Loucy (cell line): ENCODE results near the gene TGM5.

Experiments
- H2AFZ ChIP-seq: fragments of 200-600 bp; sonication (generic); 2 replicates; pipeline ENCODE4 v1.6.0; 2016; ENCODE audit warnings: antibody characterized with exemption, mild to moderate bottlenecking, low read length, moderate library complexity
- H3F3A ChIP-seq: fragments of 200-600 bp; 2 replicates; pipeline ENCODE4 v1.6.0; 2016; ENCODE audit warnings: antibody characterized with exemption, low read depth, mild to moderate bottlenecking
- H3K27me3 ChIP-seq: fragments of 200-600 bp; sonication (generic); 2 replicates; pipeline ENCODE4 v1.6.1; 2014; ENCODE audit warnings: low read length, mild to moderate bottlenecking; ENCODE audit not compliant: insufficient read depth, poor library complexity, severe bottlenecking
- H3K36me3 ChIP-seq: fragments of 200-600 bp; sonication (generic); 2 replicates; pipeline ENCODE4 v1.6.1; 2016; ENCODE audit warnings: low read length; ENCODE audit not compliant: insufficient read depth
- H3K4me1 ChIP-seq: fragments of 200-600 bp; sonication (generic); 2 replicates; pipeline ENCODE4 v1.5.1; 2014; ENCODE audit warnings: low read length, mild to moderate bottlenecking; ENCODE audit not compliant: insufficient read depth, poor library complexity, severe bottlenecking
- H3K4me2 ChIP-seq: fragments of 200-600 bp; sonication (generic); 2 replicates; pipeline ENCODE4 v1.6.0; 2014; ENCODE audit warnings: antibody characterized with exemption, low read length, low read depth, mild to moderate bottlenecking; ENCODE audit not compliant: poor library complexity, severe bottlenecking
- H3K4me3 ChIP-seq: fragments of 200-600 bp; sonication (generic); 2 replicates; pipeline ENCODE4 v1.5.1; 2014; ENCODE audit warnings: low read length, mild to moderate bottlenecking, mixed read lengths; ENCODE audit not compliant: poor library complexity, severe bottlenecking
- H3K79me2 ChIP-seq: fragments of 200-600 bp; sonication (generic); 2 replicates; pipeline ENCODE4 v1.6.1; 2014; ENCODE audit warnings: low read length; ENCODE audit not compliant: insufficient read depth
- H3K9ac ChIP-seq: fragments of 200-600 bp; sonication (generic); 2 replicates; pipeline ENCODE4 v1.6.0; 2014; ENCODE audit warnings: mild to moderate bottlenecking, low read depth, low read length, moderate library complexity; ENCODE audit not compliant: poor library complexity, severe bottlenecking
- H3K9me2 ChIP-seq: fragments of 200-600 bp; sonication (generic); replicated peaks from 2 replicates; pipeline ENCODE4 v1.6.1; 2016; ENCODE audit warnings: low read depth, low read length, mixed read lengths
- H3K9me3 ChIP-seq: fragments of 200-600 bp; sonication (generic); 2 replicates; pipeline ENCODE4 v1.6.1; 2014; ENCODE audit warnings: mild to moderate bottlenecking, antibody characterized with exemption, low read length, low read depth; ENCODE audit not compliant: insufficient read depth
- H4K20me1 ChIP-seq: fragments of 200-600 bp; sonication (generic); 2 replicates; pipeline ENCODE4 v1.6.0; 2014; ENCODE audit warnings: antibody characterized with exemption, low read length, mild to moderate bottlenecking; ENCODE audit not compliant: insufficient read depth, poor library complexity, severe bottlenecking
- EZH2phosphoT487 ChIP-seq: fragments of 200-600 bp; IDR thresholded peaks from 2 replicates; pipeline ENCODE4 v1.6.1; 2018; ENCODE audit warnings: antibody characterized with exemption, mild to moderate bottlenecking, moderate library complexity, borderline replicate concordance
- TF ChIP-seq, protein P1 (sequence below): fragments of 200-600 bp; sonication (generic); conservative IDR thresholded peaks from 2 replicates; pipeline ENCODE4 v1.5.1; 2014; ENCODE audit warnings: mild to moderate bottlenecking, antibody characterized with exemption, low read length

The TGM5 gene

GRCh38 chr15:43241100-43241499 lies 25.6 kb downstream of the TGM5 start:
- Histone ChIP-seq H2AFZ (peak overlapping the region; percentile 7; the same call in 1 of the 2 replicates), H3K79me2 (peaks cover 33% of the 10 kb centered on the region), H3K36me3 (no peaks in the 10 kb centered on the region), H3K4me2 (no peak overlapping the region), H4K20me1 (no peaks in the 10 kb centered on the region), H3K9me2 (no peaks in the 10 kb centered on the region), H3K27me3 (no peaks in the 10 kb centered on the region), H3K4me1 (peaks cover 58% of the 10 kb centered on the region), H3K4me3 (no peak overlapping the region), H3K9ac (peak overlapping the region; percentile 8), H3F3A (0 out of 2 replicates have a peak, but pooled peaks cover 2% of the 10 kb centered on the region), H3K9me3 (no peaks in the 10 kb centered on the region)
- no peak for TF ChIP-seq EZH2phosphoT487

DNA sequence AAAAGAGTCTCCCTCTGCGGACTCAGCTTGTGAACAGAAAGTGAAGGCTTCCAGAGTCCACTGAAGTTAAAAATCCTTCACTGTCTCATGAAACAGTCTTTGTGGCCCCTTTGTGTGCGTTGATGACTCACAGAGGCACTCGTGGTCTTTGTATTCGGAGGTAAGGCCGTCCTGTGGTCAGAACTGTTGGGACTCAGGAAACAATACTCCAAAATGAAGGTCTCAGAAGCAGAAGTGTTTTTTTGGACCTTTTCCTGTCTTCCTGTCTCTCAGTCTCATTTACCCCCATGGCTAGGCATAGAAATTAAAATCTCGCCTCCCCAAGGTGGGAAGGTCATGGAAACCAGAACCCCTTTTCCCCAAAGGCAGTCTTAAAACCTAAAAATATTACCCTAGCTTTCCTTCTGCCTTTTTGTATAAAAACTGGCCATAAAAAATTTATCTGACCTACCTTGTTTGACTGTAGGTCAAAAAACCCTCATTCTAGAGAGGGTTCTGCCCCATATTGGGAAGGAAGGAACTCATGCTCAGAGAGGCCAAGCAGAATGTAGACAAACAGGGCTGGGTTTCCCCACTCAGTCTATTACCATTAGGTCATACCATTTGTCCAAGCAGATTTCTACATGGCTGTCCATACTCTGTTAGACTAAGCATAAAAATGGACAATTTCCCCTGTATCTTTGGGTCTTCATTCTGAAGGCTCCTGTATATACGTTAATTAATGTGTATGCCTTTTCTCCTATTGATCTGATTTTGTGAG lies 26.8 kb downstream of the TGM5 start:
- H3K4me1 ChIP-seq: peaks cover 67% of the 10 kb centered on the region
- H2AFZ ChIP-seq: peak overlapping the region; percentile 40
- H3K36me3 ChIP-seq: no peaks in the 10 kb centered on the region
- H3K9me3 ChIP-seq: no peaks in the 10 kb centered on the region
- 0 out of 2 replicates have a peak, but pooled peaks cover 2% of the 10 kb centered on the region for H3F3A ChIP-seq
- no peaks in the 10 kb centered on the region for H4K20me1 ChIP-seq
- H3K9ac ChIP-seq: peak overlapping the region; percentile 78
- peaks cover 37% of the 10 kb centered on the region for H3K79me2 ChIP-seq
- no peaks in the 10 kb centered on the region for H3K9me2 ChIP-seq
- peak overlapping the region; percentile 68 for H3K4me3 ChIP-seq
- peak overlapping the region; percentile 86 for H3K4me2 ChIP-seq
- TF ChIP-seq EZH2phosphoT487: no peak
- TF ChIP-seq, protein P1, sequence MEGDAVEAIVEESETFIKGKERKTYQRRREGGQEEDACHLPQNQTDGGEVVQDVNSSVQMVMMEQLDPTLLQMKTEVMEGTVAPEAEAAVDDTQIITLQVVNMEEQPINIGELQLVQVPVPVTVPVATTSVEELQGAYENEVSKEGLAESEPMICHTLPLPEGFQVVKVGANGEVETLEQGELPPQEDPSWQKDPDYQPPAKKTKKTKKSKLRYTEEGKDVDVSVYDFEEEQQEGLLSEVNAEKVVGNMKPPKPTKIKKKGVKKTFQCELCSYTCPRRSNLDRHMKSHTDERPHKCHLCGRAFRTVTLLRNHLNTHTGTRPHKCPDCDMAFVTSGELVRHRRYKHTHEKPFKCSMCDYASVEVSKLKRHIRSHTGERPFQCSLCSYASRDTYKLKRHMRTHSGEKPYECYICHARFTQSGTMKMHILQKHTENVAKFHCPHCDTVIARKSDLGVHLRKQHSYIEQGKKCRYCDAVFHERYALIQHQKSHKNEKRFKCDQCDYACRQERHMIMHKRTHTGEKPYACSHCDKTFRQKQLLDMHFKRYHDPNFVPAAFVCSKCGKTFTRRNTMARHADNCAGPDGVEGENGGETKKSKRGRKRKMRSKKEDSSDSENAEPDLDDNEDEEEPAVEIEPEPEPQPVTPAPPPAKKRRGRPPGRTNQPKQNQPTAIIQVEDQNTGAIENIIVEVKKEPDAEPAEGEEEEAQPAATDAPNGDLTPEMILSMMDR: no peak
- no peaks in the 10 kb centered on the region for H3K27me3 ChIP-seq

DNA sequence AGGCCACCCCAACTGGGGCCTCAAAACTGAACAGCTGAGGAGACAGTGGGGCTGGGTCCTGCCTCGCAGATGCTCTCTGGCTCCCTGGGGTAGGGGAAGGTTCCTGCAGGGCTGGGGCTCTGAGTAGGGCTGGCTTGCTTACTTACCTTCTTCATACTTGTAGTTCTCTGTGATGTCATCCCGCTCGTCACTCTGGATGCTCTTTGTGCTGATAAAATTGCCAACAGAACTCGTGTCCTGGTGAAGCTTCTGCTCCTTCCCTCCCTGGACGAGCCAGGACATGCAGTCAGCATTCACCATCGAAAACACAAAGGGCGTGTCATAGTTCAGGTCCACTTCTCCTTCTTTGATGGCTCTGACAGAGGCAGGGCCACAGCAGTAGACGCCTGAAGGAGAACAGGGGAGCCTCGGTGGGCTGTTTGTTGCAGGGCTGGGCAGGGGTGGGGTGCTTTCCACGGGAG lies 28.0 kb downstream of the TGM5 start:
- no peaks in the 10 kb centered on the region for H3K9me2 ChIP-seq
- H3K4me3 ChIP-seq: peak overlapping the region; percentile 68
- no peaks in the 10 kb centered on the region for H4K20me1 ChIP-seq
- no peaks in the 10 kb centered on the region for H3K9me3 ChIP-seq
- no peak overlapping the region for H2AFZ ChIP-seq
- H3K36me3 ChIP-seq: no peaks in the 10 kb centered on the region
- peaks cover 79% of the 10 kb centered on the region for H3K4me1 ChIP-seq
- peaks cover 37% of the 10 kb centered on the region for H3K79me2 ChIP-seq
- H3K4me2 ChIP-seq: peak overlapping the region; percentile 86
- TF ChIP-seq, protein P1: no peak
- no peak for TF ChIP-seq EZH2phosphoT487
- no peaks in the 10 kb centered on the region for H3K27me3 ChIP-seq
- peak overlapping the region; percentile 78 for H3K9ac ChIP-seq
- 0 out of 2 replicates have a peak, but pooled peaks cover 2% of the 10 kb centered on the region for H3F3A ChIP-seq
